Lower leg skin (tissue), 4 donors: ENCODE data around the gene LRRC51. TPM values are rescaled to one million over a fixed set of nuclear protein-coding genes. Genes with fewer than 3 reads are reported as not detected.
A peak's percentile ranks its signal among the peaks of the same experiment; 100 is the strongest.
"Not testable (repeated sequence)": the region's sequence is repeated elsewhere in the genome, so short reads cannot be mapped to it uniquely, and the experiment has no call there.

Experiments used
- DNase-seq, 2 donors: peaks; one replicate each; pipeline ENCODE4 v3.0.0-alpha.2; 2019; ENCODE audit warnings: low spot score in 2 of 2
- H3K4me3 ChIP-seq: fragments of 200-600 bp; sonication (generic); 2 replicates; pipeline ENCODE4 v1.5.1; 2017; ENCODE audit warnings: mild to moderate bottlenecking, low read depth; ENCODE audit not compliant: poor library complexity, severe bottlenecking
- POLR2A ChIP-seq, 2 donors: fragments of 450-650 bp; IDR thresholded peaks; one replicate each; pipeline ENCODE4 v1.6.1; 2016 to 2017; ENCODE audit warnings: antibody characterized with exemption in 2 of 2, mild to moderate bottlenecking in 1 of 2, moderate library complexity in 1 of 2
- WGBS, 2 donors: methylation state at CpG; one replicate each; pipeline ENCODE4 v1.1.5; 2018; 5-methylcytosine and 5-hydroxymethylcytosine counted together
- intact Hi-C: fragments of 100-400 bp; cut with DNase I; formaldehyde crosslinking; loops from one replicate; pipeline ENCODE4 v1.15.0; 2023; ENCODE audit warnings: low total_unique reads
- total RNA-seq, 4 donors: library from RNA; depleted of rRNA; stranded (reverse); fragments of >200 nt; gene quantifications; one replicate each; pipeline ENCODE4 v1.1.0, GENCODE V29; 2016
- TF ChIP-seq, protein P1 (sequence below), 3 donors: fragments of 450-650 bp; IDR thresholded peaks; one replicate each; pipeline ENCODE4 v1.5.1; 2016; ENCODE audit warnings: antibody characterized with exemption in 3 of 3, mild to moderate bottlenecking in 3 of 3, moderate library complexity in 2 of 3

Gene LRRC51
- total RNA-seq, 4 donors from 2014 or later = 1.9 to 16.9 (median 4.9) TPM

DNA sequence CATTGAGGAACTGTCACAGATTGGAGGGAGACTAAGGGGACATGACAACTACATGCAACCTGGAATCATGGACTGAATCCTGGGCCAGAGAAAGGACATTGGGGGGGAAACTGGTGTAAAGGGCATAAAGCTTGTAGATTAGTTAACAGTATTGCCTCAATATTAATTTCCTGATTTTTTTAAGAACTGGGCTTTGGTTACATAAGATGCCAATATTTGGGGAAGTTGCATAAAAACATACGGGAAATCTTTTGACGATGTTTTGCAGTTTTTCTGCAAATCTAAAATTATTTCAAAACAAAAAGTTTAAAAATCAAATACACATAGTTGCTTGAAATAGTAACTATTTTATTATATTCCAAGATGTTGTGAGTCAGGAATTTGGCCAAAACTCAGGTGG lies 52.0 kb downstream of the LRRC51 start:
- 74 to 83% methylated on average over 2 of the region's 2 CpGs for WGBS, 2 donors
- H3K4me3 ChIP-seq = no peak overlapping the region
- intact Hi-C loops = no loop called here
- TF ChIP-seq POLR2A (IDR thresholded peaks at IDR 0.05) = no peak
- TF ChIP-seq, protein P1, sequence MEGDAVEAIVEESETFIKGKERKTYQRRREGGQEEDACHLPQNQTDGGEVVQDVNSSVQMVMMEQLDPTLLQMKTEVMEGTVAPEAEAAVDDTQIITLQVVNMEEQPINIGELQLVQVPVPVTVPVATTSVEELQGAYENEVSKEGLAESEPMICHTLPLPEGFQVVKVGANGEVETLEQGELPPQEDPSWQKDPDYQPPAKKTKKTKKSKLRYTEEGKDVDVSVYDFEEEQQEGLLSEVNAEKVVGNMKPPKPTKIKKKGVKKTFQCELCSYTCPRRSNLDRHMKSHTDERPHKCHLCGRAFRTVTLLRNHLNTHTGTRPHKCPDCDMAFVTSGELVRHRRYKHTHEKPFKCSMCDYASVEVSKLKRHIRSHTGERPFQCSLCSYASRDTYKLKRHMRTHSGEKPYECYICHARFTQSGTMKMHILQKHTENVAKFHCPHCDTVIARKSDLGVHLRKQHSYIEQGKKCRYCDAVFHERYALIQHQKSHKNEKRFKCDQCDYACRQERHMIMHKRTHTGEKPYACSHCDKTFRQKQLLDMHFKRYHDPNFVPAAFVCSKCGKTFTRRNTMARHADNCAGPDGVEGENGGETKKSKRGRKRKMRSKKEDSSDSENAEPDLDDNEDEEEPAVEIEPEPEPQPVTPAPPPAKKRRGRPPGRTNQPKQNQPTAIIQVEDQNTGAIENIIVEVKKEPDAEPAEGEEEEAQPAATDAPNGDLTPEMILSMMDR (IDR thresholded peaks at IDR 0.05) = no peak
- no peak for DNase-seq

DNA sequence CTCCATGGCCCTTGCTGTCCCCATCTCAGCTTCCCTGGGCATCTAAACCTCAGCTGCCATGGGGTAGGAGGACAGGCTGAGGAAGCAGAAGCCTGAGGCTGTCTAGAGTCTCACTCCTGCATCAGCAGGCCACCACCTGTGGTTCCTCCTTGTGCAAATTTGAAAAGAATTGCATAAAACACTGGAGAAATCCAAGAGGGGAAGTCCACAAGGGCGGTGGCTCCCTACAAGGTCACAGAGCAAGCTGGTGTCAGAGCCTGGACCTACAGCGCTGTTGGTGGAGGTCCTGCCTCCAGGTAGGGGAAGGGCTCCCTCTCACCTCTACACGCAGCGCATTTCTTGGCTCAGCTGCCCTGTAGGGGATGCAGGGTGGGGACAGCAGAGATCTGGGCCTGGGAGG lies 54.8 kb downstream of the LRRC51 start, which contains the start of gene FOLR3:
Gene FOLR3, plus strand, starts transcription at position 253 of the 400 bp plus-strand sequence. CDS start 228 bp downstream, outside the sequence.
- WGBS, 2 donors = 90 to 93% methylated on average over 4 of the region's 4 CpGs

DNA sequence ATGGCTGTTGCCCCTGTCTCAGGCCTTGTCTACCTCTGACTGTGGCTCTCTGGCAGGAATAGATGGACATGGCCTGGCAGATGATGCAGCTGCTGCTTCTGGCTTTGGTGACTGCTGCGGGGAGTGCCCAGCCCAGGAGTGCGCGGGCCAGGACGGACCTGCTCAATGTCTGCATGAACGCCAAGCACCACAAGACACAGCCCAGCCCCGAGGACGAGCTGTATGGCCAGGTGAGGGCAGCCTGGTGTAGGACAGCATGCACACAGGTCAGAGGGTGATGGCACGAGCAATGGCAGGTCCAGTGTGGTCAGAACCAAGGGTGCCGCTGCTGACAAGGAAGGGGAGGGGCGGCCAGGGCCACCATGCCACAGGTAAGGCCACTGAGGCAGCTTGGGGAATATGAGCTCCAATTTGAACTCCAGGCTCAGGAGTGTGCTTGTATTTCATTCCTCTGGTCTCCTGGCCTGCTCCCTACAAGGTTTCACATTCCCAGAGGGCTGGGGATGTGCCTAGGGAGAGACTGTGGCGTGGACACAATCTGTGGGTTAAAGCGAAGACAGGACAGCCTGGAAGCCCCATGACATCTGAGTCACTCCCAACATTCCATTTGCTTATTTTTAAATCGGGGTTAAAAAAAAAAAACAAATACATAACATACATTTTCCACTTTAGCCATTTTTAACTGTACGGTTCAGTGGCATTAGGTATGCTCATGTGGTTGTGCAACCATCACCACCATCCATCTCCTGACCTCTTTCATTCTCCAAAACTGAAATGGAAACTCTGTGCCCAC lies 55.4 kb downstream of the LRRC51 start:
- DNase-seq = peak in 1 of 2 donors; percentile 82
- WGBS, 2 donors = 85% methylated on average over 14 of the region's 14 CpGs
- TF ChIP-seq, protein P1 (IDR thresholded peaks at IDR 0.05) = no peak
- TF ChIP-seq POLR2A (IDR thresholded peaks at IDR 0.05) = no peak
- intact Hi-C loops = no loop called here
- no peak overlapping the region for H3K4me3 ChIP-seq

More for the DNA sequence above, 54.8 kb downstream of the LRRC51 start, which contains the start of gene FOLR3:
- H3K4me3 ChIP-seq, DNase-seq, intact Hi-C loops: not testable (repeated sequence)

DNA sequence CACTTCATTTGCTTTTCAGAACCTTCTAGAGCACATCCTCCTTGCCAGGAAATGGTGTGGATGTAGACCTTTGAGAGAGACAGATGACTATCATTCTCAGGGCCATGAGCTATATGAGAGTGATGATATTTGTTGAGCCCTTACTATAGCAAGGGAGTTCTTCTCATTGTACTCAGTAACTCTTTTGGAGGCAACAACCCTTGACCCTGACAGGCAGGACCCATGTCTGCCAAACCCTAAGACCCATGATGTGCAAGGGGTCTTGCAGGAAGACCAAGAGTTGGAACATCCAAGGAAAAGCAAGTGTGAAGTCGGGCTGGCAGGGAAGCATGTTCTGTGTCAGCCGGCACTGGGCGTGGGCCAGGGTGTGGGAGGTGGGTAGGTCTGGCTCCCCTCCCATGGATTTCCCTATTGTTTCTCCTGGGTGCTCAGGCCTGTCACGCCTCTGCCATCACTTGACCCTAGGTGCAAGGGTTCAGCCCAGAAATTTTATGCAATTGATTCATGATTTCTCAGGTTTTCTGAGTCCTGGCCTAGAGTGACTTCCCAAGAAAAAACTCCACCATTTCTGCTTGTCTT lies 56.1 kb downstream of the LRRC51 start:
- WGBS, 2 donors = 55 to 72% methylated on average over 4 of the region's 4 CpGs
- no peak for TF ChIP-seq POLR2A (IDR thresholded peaks at IDR 0.05)
- TF ChIP-seq, protein P1 (IDR thresholded peaks at IDR 0.05) = no peak
- H3K4me3 ChIP-seq = no peak overlapping the region
- DNase-seq = no peak
- intact Hi-C loops = no loop called here

DNA sequence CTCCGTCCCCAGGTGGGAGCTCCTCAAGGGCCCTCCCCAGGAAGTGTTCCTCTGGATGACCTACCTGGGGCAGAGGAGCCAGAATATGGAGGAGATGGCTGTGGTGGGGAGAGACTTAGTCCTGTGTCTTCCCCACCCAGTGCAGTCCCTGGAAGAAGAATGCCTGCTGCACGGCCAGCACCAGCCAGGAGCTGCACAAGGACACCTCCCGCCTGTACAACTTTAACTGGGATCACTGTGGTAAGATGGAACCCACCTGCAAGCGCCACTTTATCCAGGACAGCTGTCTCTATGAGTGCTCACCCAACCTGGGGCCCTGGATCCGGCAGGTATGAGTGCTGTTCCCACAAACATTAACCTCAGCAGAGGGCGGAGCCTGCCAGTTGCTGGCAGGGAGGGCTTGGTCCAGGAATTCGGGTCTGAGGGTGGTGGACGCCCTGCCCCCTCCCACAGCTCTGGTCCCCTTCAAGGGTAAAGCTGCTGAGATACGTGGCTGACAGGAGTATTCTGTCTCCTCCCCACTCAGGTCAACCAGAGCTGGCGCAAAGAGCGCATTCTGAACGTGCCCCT lies 58.3 kb downstream of the LRRC51 start:
- WGBS, 2 donors = 82 to 90% methylated on average over 11 to 12 of the region's 12 CpGs
- H3K4me3 ChIP-seq = no peak overlapping the region
- no peak for DNase-seq
- no peak for TF ChIP-seq POLR2A (IDR thresholded peaks at IDR 0.05)
- TF ChIP-seq, protein P1 (IDR thresholded peaks at IDR 0.05) = no peak
- intact Hi-C loops = no loop called here

DNA sequence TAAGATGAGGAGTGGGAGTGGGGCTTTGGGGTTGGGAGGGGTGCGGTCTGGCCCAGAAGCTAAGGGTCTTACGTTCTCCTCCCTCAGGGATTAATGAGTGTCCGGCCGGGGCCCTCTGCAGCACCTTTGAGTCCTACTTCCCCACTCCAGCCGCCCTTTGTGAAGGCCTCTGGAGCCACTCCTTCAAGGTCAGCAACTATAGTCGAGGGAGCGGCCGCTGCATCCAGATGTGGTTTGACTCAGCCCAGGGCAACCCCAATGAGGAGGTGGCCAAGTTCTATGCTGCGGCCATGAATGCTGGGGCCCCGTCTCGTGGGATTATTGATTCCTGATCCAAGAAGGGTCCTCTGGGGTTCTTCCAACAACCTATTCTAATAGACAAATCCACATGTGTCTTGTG lies 58.9 kb downstream of the LRRC51 start:
- intact Hi-C loops = no loop called here
- no peak for DNase-seq
- TF ChIP-seq, protein P1 (IDR thresholded peaks at IDR 0.05) = no peak
- TF ChIP-seq POLR2A (IDR thresholded peaks at IDR 0.05) = no peak
- WGBS, 2 donors = 91 to 96% methylated on average over 11 of the region's 11 CpGs
- no peak overlapping the region for H3K4me3 ChIP-seq
